Rectal smooth muscle tissue (tissue), 1 donor: ENCODE measurements around the gene ZNF267.
A peak's percentile ranks its signal among the peaks of the same experiment; 100 is the strongest.
"Not testable (repeated sequence)": the region's sequence is repeated elsewhere in the genome, so short reads cannot be mapped to it uniquely, and the experiment has no call there.

ENCODE experiments used
- H3K27ac ChIP-seq: one replicate; pipeline ENCODE4 v1.7.0; 2013; ENCODE audit warnings: low read depth, low read length, inconsistent platforms
- H3K27me3 ChIP-seq: one replicate; pipeline ENCODE4 v1.7.0; 2013; ENCODE audit warnings: low read length; ENCODE audit not compliant: control insufficient read depth, insufficient read depth
- H3K36me3 ChIP-seq: one replicate; pipeline ENCODE4 v1.7.0; 2013; ENCODE audit warnings: low read length; ENCODE audit not compliant: control insufficient read depth, insufficient read depth
- H3K4me1 ChIP-seq: one replicate; pipeline ENCODE4 v1.7.0; 2013; ENCODE audit warnings: low read length; ENCODE audit not compliant: control insufficient read depth, insufficient read depth
- H3K4me3 ChIP-seq: one replicate; pipeline ENCODE4 v1.7.0; 2013; ENCODE audit warnings: low read length
- H3K9ac ChIP-seq: one replicate; pipeline ENCODE4 v1.7.0; 2013; ENCODE audit warnings: low read length

ZNF267 gene

GRCh38 chr16:31892111-31892510 lies 18.5 kb downstream of the ZNF267 start:
- not testable (repeated sequence) for H3K27me3 ChIP-seq, H3K4me1 ChIP-seq, H3K9ac ChIP-seq, H3K27ac ChIP-seq, H3K4me3 ChIP-seq
- peaks cover 17% of the 10 kb centered on the region for H3K36me3 ChIP-seq

- H3K4me3 ChIP-seq = no peak overlapping the region
- no peaks in the 10 kb centered on the region for H3K4me1 ChIP-seq
- no peak overlapping the region for H3K27ac ChIP-seq
- H3K36me3 ChIP-seq = peaks cover 17% of the 10 kb centered on the region
- H3K9ac ChIP-seq = no peak overlapping the region
- no peaks in the 10 kb centered on the region for H3K27me3 ChIP-seq
These were observed 20.2 kb downstream of the ZNF267 start for GRCh38 chr16:31893824-31894223.

GRCh38 chr16:31897283-31897682 lies 23.7 kb downstream of the ZNF267 start:
- Histone ChIP-seq H3K4me1 (no peaks in the 10 kb centered on the region), H3K36me3 (peaks cover 15% of the 10 kb centered on the region), H3K9ac (no peak overlapping the region), H3K4me3 (no peak overlapping the region), H3K27ac (no peak overlapping the region), H3K27me3 (no peaks in the 10 kb centered on the region)

- Histone ChIP-seq H3K9ac (no peak overlapping the region), H3K4me3 (no peak overlapping the region)
These were observed 25.9 kb downstream of the ZNF267 start for GRCh38 chr16:31899505-31899904.

GRCh38 chr16:31904571-31904970 lies 31.0 kb downstream of the ZNF267 start:
- not testable (repeated sequence) for H3K36me3 ChIP-seq

More at GRCh38 chr16:31899505-31899904, 25.9 kb downstream of the ZNF267 start:
- no peaks in the 10 kb centered on the region for H3K27me3 ChIP-seq
- H3K27ac ChIP-seq = no peak overlapping the region
- H3K36me3 ChIP-seq = peaks cover 11% of the 10 kb centered on the region
- no peaks in the 10 kb centered on the region for H3K4me1 ChIP-seq

GRCh38 chr16:31913668-31914067 lies 40.1 kb downstream of the ZNF267 start:
- no peaks in the 10 kb centered on the region for H3K27me3 ChIP-seq
- H3K4me3 ChIP-seq = peak overlapping the region; percentile 1
- H3K36me3 ChIP-seq = peaks cover 31% of the 10 kb centered on the region
- no peak overlapping the region for H3K9ac ChIP-seq
- H3K4me1 ChIP-seq = no peaks in the 10 kb centered on the region
- no peak overlapping the region for H3K27ac ChIP-seq

More at GRCh38 chr16:31904571-31904970, 31.0 kb downstream of the ZNF267 start:
- H3K27me3 ChIP-seq, H3K4me3 ChIP-seq, H3K4me1 ChIP-seq, H3K9ac ChIP-seq, H3K27ac ChIP-seq: not testable (repeated sequence)

- peaks cover 31% of the 10 kb centered on the region for H3K36me3 ChIP-seq
- no peak overlapping the region for H3K27ac ChIP-seq
- H3K27me3 ChIP-seq = no peaks in the 10 kb centered on the region
- H3K4me3 ChIP-seq = no peak overlapping the region
- no peak overlapping the region for H3K9ac ChIP-seq
- no peaks in the 10 kb centered on the region for H3K4me1 ChIP-seq
These were observed 42.5 kb downstream of the ZNF267 start for GRCh38 chr16:31916056-31916488.

- H3K27me3 ChIP-seq = no peaks in the 10 kb centered on the region
- H3K27ac ChIP-seq = no peak overlapping the region
- H3K9ac ChIP-seq = no peak overlapping the region
- no peak overlapping the region for H3K4me3 ChIP-seq
- H3K36me3 ChIP-seq = peaks cover 9% of the 10 kb centered on the region
- H3K4me1 ChIP-seq = no peaks in the 10 kb centered on the region
These were observed 46.8 kb downstream of the ZNF267 start for GRCh38 chr16:31920373-31920772.

GRCh38 chr16:31951806-31952205 lies 78.2 kb downstream of the ZNF267 start:
- H3K9ac ChIP-seq, H3K36me3 ChIP-seq, H3K27me3 ChIP-seq, H3K27ac ChIP-seq, H3K4me3 ChIP-seq, H3K4me1 ChIP-seq: not testable (repeated sequence)

- H3K36me3 ChIP-seq, H3K27me3 ChIP-seq, H3K4me3 ChIP-seq, H3K4me1 ChIP-seq, H3K27ac ChIP-seq, H3K9ac ChIP-seq: not testable (repeated sequence)
These were observed 78.6 kb downstream of the ZNF267 start for GRCh38 chr16:31952206-31952605.

- H3K4me3 ChIP-seq, H3K4me1 ChIP-seq, H3K36me3 ChIP-seq, H3K27ac ChIP-seq, H3K9ac ChIP-seq, H3K27me3 ChIP-seq: not testable (repeated sequence)
These were observed 82.6 kb downstream of the ZNF267 start for GRCh38 chr16:31956221-31956620.

- not testable (repeated sequence) for H3K4me1 ChIP-seq, H3K9ac ChIP-seq, H3K27ac ChIP-seq, H3K27me3 ChIP-seq, H3K4me3 ChIP-seq, H3K36me3 ChIP-seq
These were observed 86.7 kb downstream of the ZNF267 start for GRCh38 chr16:31960186-31960910.
